ENCODE measurements around the gene ACYP2.

- TF ChIP-seq, protein P1, sequence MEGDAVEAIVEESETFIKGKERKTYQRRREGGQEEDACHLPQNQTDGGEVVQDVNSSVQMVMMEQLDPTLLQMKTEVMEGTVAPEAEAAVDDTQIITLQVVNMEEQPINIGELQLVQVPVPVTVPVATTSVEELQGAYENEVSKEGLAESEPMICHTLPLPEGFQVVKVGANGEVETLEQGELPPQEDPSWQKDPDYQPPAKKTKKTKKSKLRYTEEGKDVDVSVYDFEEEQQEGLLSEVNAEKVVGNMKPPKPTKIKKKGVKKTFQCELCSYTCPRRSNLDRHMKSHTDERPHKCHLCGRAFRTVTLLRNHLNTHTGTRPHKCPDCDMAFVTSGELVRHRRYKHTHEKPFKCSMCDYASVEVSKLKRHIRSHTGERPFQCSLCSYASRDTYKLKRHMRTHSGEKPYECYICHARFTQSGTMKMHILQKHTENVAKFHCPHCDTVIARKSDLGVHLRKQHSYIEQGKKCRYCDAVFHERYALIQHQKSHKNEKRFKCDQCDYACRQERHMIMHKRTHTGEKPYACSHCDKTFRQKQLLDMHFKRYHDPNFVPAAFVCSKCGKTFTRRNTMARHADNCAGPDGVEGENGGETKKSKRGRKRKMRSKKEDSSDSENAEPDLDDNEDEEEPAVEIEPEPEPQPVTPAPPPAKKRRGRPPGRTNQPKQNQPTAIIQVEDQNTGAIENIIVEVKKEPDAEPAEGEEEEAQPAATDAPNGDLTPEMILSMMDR (IDR thresholded peaks at IDR 0.05; ENCODE audit: low read depth, low read length): no peak
- no peak for TF ChIP-seq POLR2A (IDR thresholded peaks at IDR 0.05; ENCODE audit: extremely low read depth, insufficient read length)
- TF ChIP-seq, protein P2, sequence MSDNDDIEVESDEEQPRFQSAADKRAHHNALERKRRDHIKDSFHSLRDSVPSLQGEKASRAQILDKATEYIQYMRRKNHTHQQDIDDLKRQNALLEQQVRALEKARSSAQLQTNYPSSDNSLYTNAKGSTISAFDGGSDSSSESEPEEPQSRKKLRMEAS (IDR thresholded peaks at IDR 0.05; ENCODE audit: low read depth, low read length): no peak
- TF ChIP-seq MYC (IDR thresholded peaks at IDR 0.05; ENCODE audit: low read depth, low read length): no peak
Measured at GRCh38 chr2:54258166-54258565, 142.8 kb downstream of the ACYP2 start.

Data from NB4 (cell line).